ENCODE data around the gene FGF22.
A peak's percentile ranks its signal among the peaks of the same experiment; 100 is the strongest.

Gene FGF22

DNA sequence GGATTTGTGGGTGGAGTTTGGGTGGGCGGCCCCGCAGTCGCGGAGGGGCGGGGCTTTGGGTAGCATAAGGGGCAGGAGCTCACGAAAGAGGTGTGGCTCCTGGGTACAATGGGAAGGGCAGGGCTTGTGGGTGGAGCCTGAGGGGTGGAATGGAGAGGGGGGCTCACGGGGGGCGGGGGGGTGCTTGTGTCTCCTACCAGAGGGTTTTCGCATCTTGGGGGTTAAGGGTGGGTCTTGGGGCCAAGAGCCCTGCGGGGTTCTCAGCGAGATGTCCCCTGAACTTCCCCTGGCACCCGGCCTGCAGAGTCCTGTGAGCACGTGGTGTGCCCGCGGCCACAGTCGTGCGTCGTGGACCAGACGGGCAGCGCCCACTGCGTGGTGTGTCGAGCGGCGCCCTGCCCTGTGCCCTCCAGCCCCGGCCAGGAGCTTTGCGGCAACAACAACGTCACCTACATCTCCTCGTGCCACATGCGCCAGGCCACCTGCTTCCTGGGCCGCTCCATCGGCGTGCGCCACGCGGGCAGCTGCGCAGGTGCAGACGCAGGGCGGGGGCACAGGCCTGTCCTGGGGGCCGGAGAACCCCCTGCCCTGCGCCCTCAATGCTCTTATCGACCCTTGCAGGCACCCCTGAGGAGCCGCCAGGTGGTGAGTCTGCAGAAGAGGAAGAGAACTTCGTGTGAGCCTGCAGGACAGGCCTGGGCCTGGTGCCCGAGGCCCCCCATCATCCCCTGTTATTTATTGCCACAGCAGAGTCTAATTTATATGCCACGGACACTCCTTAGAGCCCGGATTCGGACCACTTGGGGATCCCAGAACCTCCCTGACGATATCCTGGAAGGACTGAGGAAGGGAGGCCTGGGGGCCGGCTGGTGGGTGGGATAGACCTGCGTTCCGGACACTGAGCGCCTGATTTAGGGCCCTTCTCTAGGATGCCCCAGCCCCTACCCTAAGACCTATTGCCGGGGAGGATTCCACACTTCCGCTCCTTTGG is 41.6 kb downstream of the FGF22 start:
- peak in 1 of 2 donors; percentile 56 for DNase-seq

DNA sequence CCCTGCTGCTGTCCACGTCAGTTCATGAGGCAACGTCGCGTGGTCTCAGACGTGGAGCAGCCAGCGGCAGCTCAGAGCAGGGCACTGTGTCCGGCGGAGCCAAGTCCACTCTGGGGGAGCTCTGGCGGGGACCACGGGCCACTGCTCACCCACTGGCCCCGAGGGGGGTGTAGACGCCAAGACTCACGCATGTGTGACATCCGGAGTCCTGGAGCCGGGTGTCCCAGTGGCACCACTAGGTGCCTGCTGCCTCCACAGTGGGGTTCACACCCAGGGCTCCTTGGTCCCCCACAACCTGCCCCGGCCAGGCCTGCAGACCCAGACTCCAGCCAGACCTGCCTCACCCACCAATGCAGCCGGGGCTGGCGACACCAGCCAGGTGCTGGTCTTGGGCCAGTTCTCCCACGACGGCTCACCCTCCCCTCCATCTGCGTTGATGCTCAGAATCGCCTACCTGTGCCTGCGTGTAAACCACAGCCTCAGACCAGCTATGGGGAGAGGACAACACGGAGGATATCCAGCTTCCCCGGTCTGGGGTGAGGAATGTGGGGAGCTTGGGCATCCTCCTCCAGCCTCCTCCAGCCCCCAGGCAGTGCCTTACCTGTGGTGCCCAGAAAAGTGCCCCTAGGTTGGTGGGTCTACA is 43.1 kb downstream of the FGF22 start:
- DNase-seq: no peak

DNA sequence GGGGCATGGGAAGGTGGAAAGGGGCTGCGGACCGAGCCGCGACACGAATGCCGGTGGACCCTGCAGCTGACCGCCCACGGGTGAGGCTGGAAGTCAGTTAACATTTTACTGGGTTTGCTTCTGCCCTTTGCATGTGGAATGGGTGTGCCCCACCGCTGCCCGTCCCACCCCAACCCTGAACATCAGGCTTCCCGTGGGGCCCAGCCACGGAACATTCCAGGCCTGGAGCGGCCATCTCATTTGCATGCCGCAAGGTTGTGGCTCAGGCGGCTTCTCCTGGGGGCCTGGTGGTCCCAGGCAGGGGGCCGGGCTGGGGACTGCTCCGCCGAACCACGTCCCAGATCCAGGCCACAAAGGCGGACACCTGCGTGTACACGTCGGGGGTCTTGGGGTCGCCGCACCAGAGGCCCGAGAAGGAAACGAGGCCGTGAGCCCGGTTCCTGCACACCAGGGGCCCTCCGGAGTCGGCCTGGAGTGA is 45.8 kb downstream of the FGF22 start:
- no peak for DNase-seq

DNA sequence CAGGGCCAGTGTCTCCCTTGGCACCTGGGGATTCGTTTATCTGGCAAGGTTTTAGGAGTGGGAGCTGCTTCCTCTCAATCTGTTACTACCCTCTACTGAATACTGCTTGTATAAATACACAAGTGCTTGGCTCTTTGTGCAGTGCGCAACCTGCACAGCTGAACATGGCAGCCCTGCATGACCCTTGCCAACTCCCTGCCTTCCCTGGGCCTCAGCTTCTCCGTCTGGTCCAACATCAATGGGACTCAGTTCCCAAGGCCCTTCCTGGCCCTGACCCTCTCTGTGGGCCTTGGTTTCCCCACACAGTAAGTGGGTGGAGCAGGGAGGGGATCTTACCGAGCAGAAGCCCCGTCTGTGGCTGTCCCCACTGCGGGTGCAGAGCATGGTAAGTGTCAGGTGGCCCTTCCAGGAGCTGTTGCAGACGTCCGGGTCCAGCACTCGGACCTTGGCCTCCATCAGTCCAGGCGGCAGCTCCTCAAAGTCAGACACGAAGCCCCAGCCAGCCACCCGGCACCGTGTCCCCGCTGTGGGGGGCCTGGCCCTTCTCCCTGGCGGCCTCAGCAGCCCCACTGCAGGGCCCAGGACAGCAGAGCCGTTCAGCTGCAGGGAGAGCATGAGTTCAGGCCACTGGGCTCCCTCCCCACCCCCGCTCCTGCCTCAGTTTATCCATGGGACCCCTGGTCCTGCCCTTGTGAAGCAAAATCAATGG is 47.1 kb downstream of the FGF22 start:
- DNase-seq: no peak

DNA sequence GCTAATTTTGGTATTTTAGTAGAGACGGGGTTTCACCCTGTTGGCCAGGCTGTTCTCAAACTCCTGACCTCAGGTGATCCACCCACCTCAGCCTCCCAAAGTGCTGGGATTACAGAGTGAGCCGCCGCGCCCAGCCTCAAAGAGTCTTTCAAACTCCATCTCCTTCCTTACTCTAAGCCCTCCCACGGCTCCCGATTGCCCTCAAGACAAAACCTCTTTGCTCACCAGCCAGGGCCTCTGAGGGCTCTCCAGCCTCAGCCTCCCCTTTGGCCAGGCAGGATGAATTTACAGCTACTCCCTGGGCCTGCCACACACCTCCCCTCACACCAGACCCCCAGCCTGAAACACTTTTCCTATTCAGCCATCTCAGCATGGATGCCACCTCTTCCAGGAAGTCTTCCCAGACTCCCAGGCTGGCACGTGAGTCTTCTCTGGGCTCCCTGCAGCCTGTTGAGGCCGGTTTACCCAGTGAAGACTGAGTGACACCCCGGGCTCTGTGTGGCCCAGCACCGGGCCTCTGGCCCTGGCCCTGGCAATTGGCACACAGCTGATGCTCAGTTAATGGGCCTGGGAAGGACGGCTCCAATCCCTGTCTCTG is 48.0 kb downstream of the FGF22 start:
- no peak for DNase-seq

DNA sequence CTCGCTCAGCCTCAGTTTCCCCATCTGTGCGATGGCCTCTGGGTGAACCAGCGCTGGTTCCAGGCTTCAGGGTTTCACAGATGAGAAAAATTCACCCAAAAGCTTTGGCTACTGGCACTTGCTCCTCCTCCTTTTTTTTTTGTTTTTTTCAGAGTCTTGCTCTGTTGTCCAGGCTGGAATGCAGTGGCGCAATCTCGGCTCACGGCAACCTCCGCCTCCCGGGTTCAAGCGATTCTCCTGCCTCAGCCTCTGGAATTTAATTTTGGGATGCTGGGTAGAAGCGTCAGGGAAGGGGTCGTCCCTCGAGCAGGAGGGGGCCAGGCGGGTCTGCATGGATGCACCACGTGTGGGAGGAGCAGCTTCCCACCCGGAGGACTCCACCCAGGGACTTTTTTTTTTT is 48.5 kb downstream of the FGF22 start:
- no peak for DNase-seq

DNA sequence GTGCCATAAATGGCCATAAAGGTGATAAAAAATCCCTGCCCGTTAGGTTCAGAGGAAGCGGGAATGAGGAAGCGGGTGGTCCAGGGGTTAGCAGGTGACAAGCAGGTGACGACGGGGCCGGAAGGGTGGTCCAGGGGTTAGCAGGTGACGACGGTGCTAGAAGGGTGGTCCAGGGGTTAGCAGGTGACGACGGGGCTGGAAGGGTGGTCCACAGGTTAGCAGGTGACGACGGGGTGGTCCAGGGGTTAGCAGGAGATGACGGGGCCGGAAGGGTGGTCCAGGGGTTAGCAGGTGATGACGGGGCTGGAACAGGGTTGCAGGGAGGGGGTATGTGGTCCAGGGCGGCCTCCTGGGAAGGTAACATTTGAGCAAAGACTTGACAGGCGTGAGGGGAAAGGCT is 49.3 kb downstream of the FGF22 start:
- DNase-seq: no peak

DNA sequence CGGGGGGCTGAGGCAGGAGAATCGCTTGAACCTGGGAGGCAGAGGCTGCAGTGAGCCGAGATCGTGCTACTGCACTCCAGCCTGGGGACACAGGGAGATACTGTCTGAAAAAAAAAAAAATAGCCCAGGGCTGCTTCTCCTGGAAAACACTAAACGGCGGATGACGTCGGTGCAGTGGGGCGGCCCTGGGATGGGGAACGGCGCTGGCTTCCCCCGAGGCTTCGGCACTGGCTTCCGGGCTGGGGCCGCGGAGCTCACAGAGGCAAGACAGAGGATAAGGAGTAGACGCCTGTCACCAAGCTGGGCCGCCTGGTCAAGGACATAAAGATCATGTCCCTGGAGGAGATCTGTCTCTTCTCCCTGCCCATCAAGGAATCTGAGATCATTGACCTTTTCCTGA is 50.5 kb downstream of the FGF22 start:
- DNase-seq: no peak

Data from CD4-positive, alpha-beta T cell treated with Interleukin-4 for 1 hour (primary cell).